Hepatocyte (in vitro differentiated cells): ENCODE data around the gene AQP12A. TPM values are rescaled to one million over a fixed set of nuclear protein-coding genes. Genes with fewer than 3 reads are reported as not detected.
"Not testable (repeated sequence)": the region's sequence is repeated elsewhere in the genome, so short reads cannot be mapped to it uniquely, and the experiment has no call there.

Experiments
- DNase-seq: peaks from one replicate; pipeline ENCODE4 v3.0.0-alpha.2; 2016; ENCODE audit warnings: low spot score
- H2AFZ ChIP-seq: fragments of 200-600 bp; sonication (generic); 2 replicates; pipeline ENCODE4 v1.6.0; 2016; ENCODE audit warnings: antibody characterized with exemption, mild to moderate bottlenecking
- H3K27ac ChIP-seq: fragments of 200-600 bp; sonication (generic); 2 replicates; pipeline ENCODE4 v1.5.1; 2016; ENCODE audit warnings: mild to moderate bottlenecking
- H3K27me3 ChIP-seq: fragments of 200-600 bp; sonication (generic); 2 replicates; pipeline ENCODE4 v1.6.1; 2016
- H3K36me3 ChIP-seq: fragments of 200-600 bp; sonication (generic); replicated peaks from 2 replicates; pipeline ENCODE4 v1.5.1; 2016; ENCODE audit warnings: low read depth; ENCODE audit not compliant: insufficient read depth
- H3K4me1 ChIP-seq: fragments of 200-600 bp; sonication (generic); 2 replicates; pipeline ENCODE4 v1.5.1; 2016; ENCODE audit warnings: mild to moderate bottlenecking, moderate library complexity; ENCODE audit not compliant: insufficient read depth
- H3K4me2 ChIP-seq: fragments of 200-600 bp; sonication (generic); 2 replicates; pipeline ENCODE4 v1.6.0; 2016
- H3K4me3 ChIP-seq: fragments of 200-600 bp; sonication (generic); 2 replicates; pipeline ENCODE4 v1.5.1; 2016; ENCODE audit warnings: mild to moderate bottlenecking
- H3K79me2 ChIP-seq: fragments of 200-600 bp; sonication (generic); 2 replicates; pipeline ENCODE4 v1.6.0; 2017; ENCODE audit warnings: mild to moderate bottlenecking
- H3K9me2 ChIP-seq: fragments of 200-600 bp; sonication (generic); replicated peaks from 2 replicates; pipeline ENCODE4 v1.6.0; 2017; ENCODE audit warnings: mild to moderate bottlenecking; ENCODE audit not compliant: insufficient read depth
- H3K9me3 ChIP-seq: fragments of 200-600 bp; sonication (generic); 2 replicates; pipeline ENCODE4 v1.5.1; 2016; ENCODE audit warnings: low read depth, mild to moderate bottlenecking
- H4K20me1 ChIP-seq: fragments of 200-600 bp; sonication (generic); 2 replicates; pipeline ENCODE4 v1.6.0; 2016; ENCODE audit warnings: mild to moderate bottlenecking; ENCODE audit not compliant: insufficient read depth, poor library complexity, severe bottlenecking
- CTCF ChIP-seq: fragments of 200-600 bp; sonication (generic); IDR thresholded peaks from 2 replicates; pipeline ENCODE4 v1.5.1; 2016; ENCODE audit warnings: antibody characterized with exemption, mild to moderate bottlenecking; ENCODE audit not compliant: poor library complexity
- EZH2 ChIP-seq: fragments of 200-600 bp; sonication (generic); IDR thresholded peaks from 2 replicates; pipeline ENCODE4 v1.6.1; 2016; ENCODE audit warnings: antibody characterized with exemption, mild to moderate bottlenecking, borderline replicate concordance
- EZH2phosphoT487 ChIP-seq: fragments of 200-600 bp; sonication (generic); IDR thresholded peaks from one replicate; pipeline ENCODE4 v1.6.1; 2018; ENCODE audit warnings: antibody characterized with exemption, mild to moderate bottlenecking, low read depth, moderate library complexity; ENCODE audit not compliant: unreplicated experiment, severe bottlenecking
- WGBS: methylation state at CpG from one replicate; pipeline ENCODE4 v1.1.6; 2016; ENCODE audit warnings: low lambda C conversion rate; ENCODE audit errors: missing lambda C conversion rate; 5-methylcytosine and 5-hydroxymethylcytosine counted together
- polyA plus RNA-seq: library from polyadenylated mRNA; unstranded; fragments of >200 nt; fragmentation: Nextera tagmentation; extraction: Ambion mirVana; gene quantifications from 2 replicates; pipeline ENCODE4 v1.2.1, GENCODE V29; 2016
- total RNA-seq: library from RNA; depleted of rRNA; stranded (reverse); fragments of >200 nt; gene quantifications from 2 replicates; pipeline ENCODE4 v1.2.3, GENCODE V29; 2014

Gene AQP12A
- total and polyA plus RNA-seq, 2 experiments from 2014 or later: not detected

- 90% methylated on average over 34 of the region's 55 CpGs for WGBS
- Histone ChIP-seq H2AFZ (no peak overlapping the region), H3K4me2 (no peak overlapping the region)
Observed at GRCh38 chr2:240672701-240673190, 18.9 kb upstream of the AQP12A start.

GRCh38 chr2:240674461-240675184, 17.0 kb upstream of the AQP12A start:
- H3K27me3 ChIP-seq: peaks cover 10% of the 10 kb centered on the region
- not testable (repeated sequence) for H3K27ac ChIP-seq, H4K20me1 ChIP-seq, H3K4me3 ChIP-seq, DNase-seq, H3K79me2 ChIP-seq, H3K36me3 ChIP-seq, H3K9me3 ChIP-seq, H2AFZ ChIP-seq, H3K9me2 ChIP-seq, H3K4me2 ChIP-seq, H3K4me1 ChIP-seq
- 42% methylated on average over 8 of the region's 16 CpGs for WGBS

More at GRCh38 chr2:240672701-240673190, 18.9 kb upstream of the AQP12A start:
- H3K9me3 ChIP-seq: no peaks in the 10 kb centered on the region
- no peaks in the 10 kb centered on the region for H3K79me2 ChIP-seq
- peaks cover 14% of the 10 kb centered on the region for H3K27me3 ChIP-seq
- no peak overlapping the region for H3K27ac ChIP-seq
- DNase-seq: no peak
- no peaks in the 10 kb centered on the region for H3K4me1 ChIP-seq
- H3K9me2 ChIP-seq: no peaks in the 10 kb centered on the region
- H3K36me3 ChIP-seq: no peaks in the 10 kb centered on the region
- TF ChIP-seq EZH2phosphoT487 (no peak), EZH2 (no peak), CTCF (no peak)
- no peaks in the 10 kb centered on the region for H4K20me1 ChIP-seq
- H3K4me3 ChIP-seq: no peak overlapping the region

GRCh38 chr2:240675345-240675744, 16.3 kb upstream of the AQP12A start:
- not testable (repeated sequence) for H3K79me2 ChIP-seq, DNase-seq, H3K27me3 ChIP-seq, H3K36me3 ChIP-seq, H3K4me2 ChIP-seq, H4K20me1 ChIP-seq, H3K9me3 ChIP-seq, H2AFZ ChIP-seq, H3K9me2 ChIP-seq, H3K4me1 ChIP-seq, H3K4me3 ChIP-seq, H3K27ac ChIP-seq
- WGBS: no CpG with 5 or more reads among the region's 24 CpGs

- DNase-seq, H2AFZ ChIP-seq, H3K27me3 ChIP-seq, H3K9me2 ChIP-seq, H3K4me1 ChIP-seq, H3K36me3 ChIP-seq, H3K9me3 ChIP-seq, H3K4me3 ChIP-seq, H3K4me2 ChIP-seq, H4K20me1 ChIP-seq, H3K27ac ChIP-seq, H3K79me2 ChIP-seq: not testable (repeated sequence)
- WGBS: 100% methylated on average over 2 of the region's 14 CpGs
Observed at GRCh38 chr2:240678043-240678442, 13.6 kb upstream of the AQP12A start.

GRCh38 chr2:240678909-240679308, 12.8 kb upstream of the AQP12A start:
- H3K4me2 ChIP-seq, H3K4me3 ChIP-seq, H2AFZ ChIP-seq, H3K79me2 ChIP-seq, H3K27me3 ChIP-seq, H3K36me3 ChIP-seq, H4K20me1 ChIP-seq, H3K9me2 ChIP-seq, H3K27ac ChIP-seq, DNase-seq, H3K9me3 ChIP-seq, H3K4me1 ChIP-seq: not testable (repeated sequence)
- WGBS: no CpG with 5 or more reads among the region's 19 CpGs

GRCh38 chr2:240680185-240680584, 11.5 kb upstream of the AQP12A start:
- H3K4me2 ChIP-seq, H3K27ac ChIP-seq, H3K36me3 ChIP-seq, H3K79me2 ChIP-seq, H3K27me3 ChIP-seq, H4K20me1 ChIP-seq, H3K9me3 ChIP-seq, H3K9me2 ChIP-seq, H2AFZ ChIP-seq, H3K4me1 ChIP-seq, DNase-seq, H3K4me3 ChIP-seq: not testable (repeated sequence)
- WGBS: 72% methylated on average over 2 of the region's 11 CpGs

GRCh38 chr2:240682431-240683224, 9.0 kb upstream of the AQP12A start, which contains the start of gene AQP12B:
AQP12B (minus strand) TSS chr2:240682885; CDS start chr2:240682837, 48 bp downstream.
- H3K4me3 ChIP-seq, H3K4me2 ChIP-seq, H3K36me3 ChIP-seq, DNase-seq, H3K27me3 ChIP-seq, H3K27ac ChIP-seq, H3K9me3 ChIP-seq, H2AFZ ChIP-seq, H4K20me1 ChIP-seq, H3K79me2 ChIP-seq, H3K9me2 ChIP-seq: not testable (repeated sequence)
- peaks cover 11% of the 10 kb centered on the region for H3K4me1 ChIP-seq
- 91% methylated on average over 27 of the region's 37 CpGs for WGBS
